GM12873 (cell line): ENCODE results near the gene SLC39A11.

Source experiments
- TF ChIP-seq, protein P1 (sequence below): IDR thresholded peaks from 2 replicates; pipeline ENCODE4 v1.5.1; 2012; ENCODE audit warnings: low read depth, mild to moderate bottlenecking, moderate library complexity, low read length, control low read depth; ENCODE audit not compliant: insufficient read depth; ENCODE audit errors: missing control alignments

The SLC39A11 gene

DNA sequence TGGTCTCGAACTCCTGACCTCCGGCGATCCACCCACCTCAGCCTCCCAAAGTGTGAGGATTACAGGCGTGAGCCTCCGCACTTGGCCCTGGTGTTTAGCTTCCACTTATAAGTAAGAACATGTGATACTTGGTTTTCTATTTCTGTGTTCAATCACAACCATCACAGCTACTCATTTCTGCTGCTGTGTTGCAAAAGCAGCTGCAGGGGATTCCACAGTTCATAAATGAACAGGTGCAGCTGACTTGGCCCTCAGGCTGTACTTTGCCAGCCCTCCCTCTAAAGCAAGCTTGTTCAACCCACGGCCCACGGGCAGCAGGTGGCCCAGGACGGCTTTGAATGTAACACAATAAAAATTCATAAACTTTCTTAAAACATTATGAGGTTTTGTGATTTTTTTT is 79.2 kb downstream of the SLC39A11 start:
- TF ChIP-seq, protein P1, sequence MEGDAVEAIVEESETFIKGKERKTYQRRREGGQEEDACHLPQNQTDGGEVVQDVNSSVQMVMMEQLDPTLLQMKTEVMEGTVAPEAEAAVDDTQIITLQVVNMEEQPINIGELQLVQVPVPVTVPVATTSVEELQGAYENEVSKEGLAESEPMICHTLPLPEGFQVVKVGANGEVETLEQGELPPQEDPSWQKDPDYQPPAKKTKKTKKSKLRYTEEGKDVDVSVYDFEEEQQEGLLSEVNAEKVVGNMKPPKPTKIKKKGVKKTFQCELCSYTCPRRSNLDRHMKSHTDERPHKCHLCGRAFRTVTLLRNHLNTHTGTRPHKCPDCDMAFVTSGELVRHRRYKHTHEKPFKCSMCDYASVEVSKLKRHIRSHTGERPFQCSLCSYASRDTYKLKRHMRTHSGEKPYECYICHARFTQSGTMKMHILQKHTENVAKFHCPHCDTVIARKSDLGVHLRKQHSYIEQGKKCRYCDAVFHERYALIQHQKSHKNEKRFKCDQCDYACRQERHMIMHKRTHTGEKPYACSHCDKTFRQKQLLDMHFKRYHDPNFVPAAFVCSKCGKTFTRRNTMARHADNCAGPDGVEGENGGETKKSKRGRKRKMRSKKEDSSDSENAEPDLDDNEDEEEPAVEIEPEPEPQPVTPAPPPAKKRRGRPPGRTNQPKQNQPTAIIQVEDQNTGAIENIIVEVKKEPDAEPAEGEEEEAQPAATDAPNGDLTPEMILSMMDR = no peak

DNA sequence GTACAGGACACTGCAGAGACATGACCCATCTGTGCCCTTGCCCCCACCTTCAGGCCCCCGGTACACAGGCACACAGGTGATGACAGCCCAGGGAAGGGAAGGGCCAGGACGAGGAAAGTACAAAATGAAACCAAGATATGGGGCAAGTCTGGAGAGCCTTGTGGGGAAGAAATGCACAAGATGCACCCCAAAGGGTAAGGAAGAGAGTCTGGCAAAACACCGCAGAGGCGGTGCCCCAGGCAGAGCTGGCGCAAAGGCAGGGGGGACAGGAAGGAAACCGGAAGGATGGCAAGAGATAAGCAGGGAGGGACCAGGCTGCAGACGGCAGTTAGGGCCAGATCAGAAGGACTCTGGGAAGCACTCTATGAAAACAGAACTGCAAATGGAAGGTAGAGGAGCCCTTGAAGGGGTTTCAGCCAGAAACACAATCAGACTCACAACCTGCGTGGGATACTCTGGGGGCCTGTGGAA is 81.4 kb downstream of the SLC39A11 start:
- TF ChIP-seq, protein P1 = no peak

DNA sequence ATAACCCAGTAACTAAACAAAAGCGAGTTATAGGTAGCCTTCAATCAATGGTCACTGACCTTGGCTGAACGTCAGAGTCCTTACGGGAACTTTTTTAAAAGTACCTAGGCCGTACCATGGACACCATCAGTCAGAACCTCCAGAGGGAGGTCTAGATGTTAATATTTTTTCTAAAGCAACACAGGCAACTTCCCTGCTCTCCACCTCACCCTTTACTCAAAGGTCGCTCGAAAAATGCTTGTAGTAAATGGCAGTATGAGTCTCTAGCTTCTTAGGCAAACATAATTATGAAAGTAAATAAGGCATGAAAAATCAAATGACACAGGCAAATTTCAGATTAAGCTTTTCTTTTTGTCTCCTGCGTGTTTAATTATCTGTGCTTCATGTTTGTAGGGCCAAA is 82.1 kb downstream of the SLC39A11 start:
- TF ChIP-seq, protein P1 = no peak

DNA sequence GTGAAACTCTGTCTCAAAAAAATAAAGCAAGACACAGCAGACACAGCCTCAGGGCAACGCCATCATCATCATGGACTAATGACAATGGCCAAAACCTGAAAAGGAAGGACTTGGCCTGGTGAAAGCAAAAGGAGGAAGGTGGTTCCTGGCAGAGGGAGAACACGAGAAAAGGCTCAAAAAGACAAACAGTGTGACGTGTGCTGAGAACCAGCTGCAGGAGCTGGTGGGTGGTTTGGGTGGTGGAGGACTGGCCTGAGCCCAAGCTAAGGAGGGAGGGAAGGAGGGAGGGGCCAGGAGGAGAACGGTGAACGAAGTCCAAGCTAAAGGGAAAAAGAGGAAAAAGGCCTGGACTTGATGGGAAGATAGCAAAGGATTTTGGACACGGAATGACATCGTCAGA is 85.1 kb downstream of the SLC39A11 start:
- TF ChIP-seq, protein P1 = no peak

DNA sequence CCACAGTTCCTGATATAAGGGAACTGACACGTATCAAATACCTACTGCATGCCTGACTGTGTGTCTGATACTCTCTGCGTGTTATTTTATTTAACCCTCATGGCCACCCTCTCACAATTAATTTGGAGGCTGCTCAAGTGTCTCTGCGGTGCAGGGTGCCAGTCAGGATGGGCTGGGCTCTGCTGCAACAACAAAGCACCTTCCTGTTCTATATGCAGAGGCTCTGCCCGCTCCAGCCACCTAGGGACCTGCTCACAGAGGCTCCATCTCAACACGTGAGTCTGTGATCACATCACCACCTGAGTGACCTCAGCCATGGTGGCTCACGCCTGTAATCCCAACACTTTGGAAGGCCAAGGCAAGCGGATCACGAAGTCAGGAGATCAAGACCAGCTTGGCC is 87.1 kb downstream of the SLC39A11 start:
- TF ChIP-seq, protein P1 = no peak

DNA sequence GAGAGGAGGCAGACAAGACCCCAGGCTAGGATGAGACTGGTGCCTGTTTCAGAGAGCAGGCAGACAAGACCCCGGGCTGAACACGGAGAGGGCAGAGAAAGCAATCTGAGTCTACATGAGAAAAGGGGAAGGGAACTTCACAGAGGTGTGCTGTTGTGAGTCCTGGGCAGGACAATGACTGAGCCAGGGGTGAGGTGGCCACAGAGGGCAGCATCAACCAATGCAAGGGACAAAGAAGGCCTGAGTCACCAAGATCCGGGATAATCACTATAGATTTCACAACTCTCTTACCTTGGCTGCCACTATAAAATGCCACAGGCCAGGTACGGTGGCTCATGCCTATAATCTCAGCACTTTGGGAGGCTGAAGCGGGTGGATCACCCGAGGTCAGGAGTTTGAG is 89.0 kb downstream of the SLC39A11 start:
- TF ChIP-seq, protein P1 = no peak

DNA sequence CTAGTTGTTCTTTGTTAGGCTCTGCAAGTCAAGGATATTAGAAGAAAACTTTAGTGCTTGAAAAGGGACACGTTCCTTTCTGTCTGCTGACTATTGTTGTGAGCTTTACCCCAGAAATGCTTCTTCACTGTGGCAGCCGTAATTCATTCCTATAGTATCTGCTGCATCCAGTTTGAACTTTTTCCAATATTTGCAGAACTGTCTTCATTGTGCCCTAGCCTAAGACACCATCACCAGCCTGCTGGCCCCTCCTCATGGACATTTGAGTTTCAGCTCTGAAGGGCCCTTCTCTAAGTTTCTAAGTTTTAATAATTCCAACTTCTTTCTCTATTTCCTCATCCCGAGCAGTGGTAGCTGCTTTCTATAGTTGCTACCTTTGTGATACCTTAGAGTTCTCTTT is 91.7 kb downstream of the SLC39A11 start:
- TF ChIP-seq, protein P1 = no peak
